HG02840 (cell line): ENCODE data around the gene RIMS3.
"Not testable (repeated sequence)": the region's sequence is repeated elsewhere in the genome, so short reads cannot be mapped to it uniquely, and the experiment has no call there.

Experiments used
- ATAC-seq: cut with Tn5 transposase; IDR thresholded peaks from one replicate; pipeline ENCODE4 v1.9.1; 2021; ENCODE audit warnings: mild to moderate bottlenecking, moderate library complexity, moderate number of reproducible peaks; ENCODE audit not compliant: unreplicated experiment, low FRiP score

Gene RIMS3

DNA sequence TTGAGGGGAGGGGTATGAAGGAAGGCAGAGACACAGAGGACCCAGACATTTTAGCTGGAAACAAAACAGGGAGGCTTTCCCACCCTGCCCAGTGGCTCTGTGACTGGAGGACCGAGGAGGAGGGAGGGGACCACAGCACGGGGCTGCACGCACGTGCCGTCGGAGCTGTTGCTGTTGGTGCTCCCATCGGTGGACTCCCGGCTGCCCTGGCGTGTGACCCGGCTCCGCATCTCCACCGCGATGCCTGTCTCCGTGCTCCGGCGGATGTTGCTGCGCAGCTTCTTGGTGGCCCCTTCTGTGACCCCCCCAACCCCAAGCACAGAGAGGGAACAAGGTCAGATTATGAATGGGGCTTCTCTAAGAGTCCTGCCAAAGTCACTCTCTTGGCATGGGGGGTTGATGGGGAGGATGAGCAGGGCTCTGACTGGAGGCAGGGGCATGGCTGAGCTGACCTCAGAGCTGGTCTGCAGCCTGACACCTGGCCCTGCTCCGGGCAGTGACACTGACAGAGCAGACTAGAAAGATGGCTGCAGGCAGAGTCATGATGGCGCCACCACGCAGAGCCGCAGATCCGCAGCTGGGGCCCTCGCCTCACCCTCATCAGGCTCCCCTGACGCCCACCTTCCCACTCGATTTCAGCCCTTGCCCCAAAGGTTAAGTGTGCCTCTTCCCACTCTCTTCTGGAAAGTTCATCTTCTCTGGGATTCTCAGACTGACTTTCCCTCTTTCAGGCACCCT lies 29.6 kb downstream of the RIMS3 start:
- ATAC-seq = no peak

- ATAC-seq = no peak
These were observed 30.4 kb downstream of the RIMS3 start for GRCh38 chr1:40634901-40635655.

- no peak for ATAC-seq
These were observed 31.5 kb downstream of the RIMS3 start for GRCh38 chr1:40633931-40634376.

GRCh38 chr1:40633523-40633922 lies 32.0 kb downstream of the RIMS3 start:
- no peak for ATAC-seq

DNA sequence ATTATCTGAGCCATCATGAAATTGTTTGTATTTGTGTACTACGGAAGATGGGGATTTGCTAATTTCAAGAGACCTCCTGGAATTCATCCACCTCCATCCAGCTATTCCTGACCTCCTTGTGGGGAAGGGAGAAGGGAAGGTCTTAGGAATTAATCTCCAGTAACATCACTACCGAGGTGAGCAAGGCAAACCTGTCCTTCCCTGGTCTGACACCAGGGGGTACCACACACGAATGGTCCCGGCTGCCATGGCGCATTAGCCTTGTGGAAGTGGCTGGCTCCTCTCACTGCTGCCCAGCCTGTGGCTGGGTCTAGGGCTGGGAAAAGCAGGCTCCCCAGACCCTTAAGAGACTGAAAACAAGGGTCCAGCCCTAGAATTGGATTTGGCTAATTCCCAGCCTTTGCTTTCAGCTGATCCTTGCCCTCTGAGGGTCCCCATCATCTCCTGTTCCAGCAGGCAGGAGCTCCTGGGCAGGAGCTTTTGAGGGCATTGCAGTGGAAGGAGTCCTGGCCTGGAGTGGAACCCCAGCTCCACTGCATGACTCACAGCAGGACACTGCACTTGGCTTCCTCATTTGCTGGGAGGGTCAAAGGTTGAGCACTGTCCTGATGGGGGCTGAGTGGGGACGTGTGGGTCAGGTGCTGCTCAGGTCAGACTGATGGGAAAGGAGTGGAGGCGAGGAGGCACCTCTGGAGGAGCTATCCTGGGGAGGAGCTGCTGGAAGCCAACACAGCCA lies 34.8 kb downstream of the RIMS3 start:
- ATAC-seq = no peak

DNA sequence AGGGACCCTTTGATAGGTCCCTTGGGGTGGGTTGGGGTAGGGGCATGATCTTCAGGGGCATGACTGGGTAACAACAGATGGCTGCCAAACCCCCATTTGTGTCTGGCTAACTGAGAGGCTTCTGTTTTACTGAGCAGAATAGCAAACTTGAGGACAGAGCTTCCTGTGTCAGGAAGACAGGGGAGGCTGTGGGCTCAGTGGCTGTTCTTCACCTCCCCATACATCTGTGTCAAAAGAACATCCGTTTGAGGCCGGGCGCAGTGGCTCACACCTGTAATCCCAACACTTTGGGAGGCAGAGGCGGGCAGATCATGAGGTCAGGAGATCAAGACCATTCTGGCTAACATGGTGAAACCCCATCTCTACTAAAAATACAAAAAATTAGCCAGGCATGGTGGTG lies 35.9 kb downstream of the RIMS3 start:
- ATAC-seq = not testable (repeated sequence)

- ATAC-seq = no peak
These were observed 36.6 kb downstream of the RIMS3 start for GRCh38 chr1:40628903-40629292.

- ATAC-seq = peak; percentile 50
These were observed 37.2 kb downstream of the RIMS3 start for GRCh38 chr1:40627987-40628902.

DNA sequence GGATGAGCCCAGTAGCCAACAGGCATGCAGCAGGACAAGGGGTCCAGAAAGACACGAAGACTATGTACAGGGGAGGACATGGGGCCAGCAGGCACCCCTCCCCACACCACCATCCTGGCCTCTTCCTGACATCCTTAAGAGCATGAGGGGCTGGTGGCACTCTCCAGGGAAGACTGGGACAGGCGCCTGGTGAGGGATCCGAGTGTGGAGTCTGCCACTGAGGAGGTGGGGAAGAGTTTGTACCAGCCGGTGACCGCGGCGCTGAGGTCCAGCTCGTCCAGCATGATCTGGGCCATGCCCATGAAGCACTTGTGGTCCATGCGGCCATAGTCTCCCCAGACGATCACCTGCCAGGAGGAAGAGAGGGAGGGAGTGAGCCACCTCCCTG lies 39.1 kb downstream of the RIMS3 start:
- ATAC-seq = no peak

DNA sequence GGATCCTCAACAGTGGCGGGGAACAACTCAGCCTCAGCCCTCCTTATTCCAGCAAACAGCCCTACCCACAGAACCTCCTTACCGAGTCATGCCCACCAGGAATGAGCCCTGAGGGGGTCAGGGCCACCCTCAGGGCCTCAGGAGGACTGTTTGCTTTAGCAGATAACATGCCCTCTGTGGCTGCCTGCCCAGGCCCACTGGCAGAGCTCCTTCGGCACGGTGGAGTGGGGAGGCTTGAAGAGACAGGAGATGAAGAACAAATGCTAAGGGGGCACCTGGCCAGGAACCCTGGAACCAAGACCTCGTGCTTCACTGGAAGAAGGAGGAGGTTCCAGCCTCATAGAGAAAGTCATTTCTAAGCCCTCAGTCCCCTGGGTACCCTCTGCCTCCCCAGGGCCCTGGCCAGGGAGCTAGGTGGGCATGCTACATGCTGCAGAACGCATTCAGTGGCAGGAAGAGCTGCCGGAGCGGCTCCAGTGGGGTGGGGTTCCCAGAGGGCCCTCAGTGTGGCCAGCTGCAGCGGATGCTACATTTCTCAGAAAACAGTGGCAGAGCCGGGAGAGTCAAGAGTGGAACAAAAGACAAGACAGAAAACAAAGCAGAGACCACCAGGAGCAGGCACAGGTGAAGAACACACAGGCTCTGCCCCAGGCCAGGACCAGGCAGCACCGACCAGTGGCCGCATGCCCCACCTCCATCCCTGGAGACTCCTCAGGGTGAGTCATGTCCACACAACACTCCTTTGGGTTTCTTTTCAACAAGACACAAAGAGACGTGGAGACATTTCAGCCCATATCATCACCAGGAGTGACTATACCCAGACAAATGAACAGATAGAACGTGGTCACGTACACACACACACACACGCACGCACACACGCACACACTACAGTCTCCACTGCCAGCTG lies 39.8 kb downstream of the RIMS3 start:
- ATAC-seq = no peak

DNA sequence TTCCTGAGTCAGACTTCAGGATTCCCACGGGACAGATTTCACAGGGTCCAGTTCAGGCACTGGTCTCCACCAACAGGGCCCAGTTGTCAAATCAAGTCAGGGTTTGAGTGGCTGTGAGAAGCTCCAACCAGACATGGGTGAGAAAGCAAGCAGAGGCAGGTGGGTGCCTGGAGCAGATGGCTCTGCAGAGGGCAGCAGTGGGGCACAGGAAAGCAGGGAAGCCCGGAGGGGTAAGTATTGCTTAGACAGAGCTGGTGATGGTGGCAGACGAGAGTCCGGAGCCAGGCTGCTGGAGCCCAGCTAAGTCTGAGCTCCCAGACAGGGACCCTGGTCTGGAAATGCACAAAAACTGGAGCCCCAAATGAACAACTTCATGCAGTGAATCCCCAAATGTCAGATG lies 40.4 kb downstream of the RIMS3 start:
- no peak for ATAC-seq

DNA sequence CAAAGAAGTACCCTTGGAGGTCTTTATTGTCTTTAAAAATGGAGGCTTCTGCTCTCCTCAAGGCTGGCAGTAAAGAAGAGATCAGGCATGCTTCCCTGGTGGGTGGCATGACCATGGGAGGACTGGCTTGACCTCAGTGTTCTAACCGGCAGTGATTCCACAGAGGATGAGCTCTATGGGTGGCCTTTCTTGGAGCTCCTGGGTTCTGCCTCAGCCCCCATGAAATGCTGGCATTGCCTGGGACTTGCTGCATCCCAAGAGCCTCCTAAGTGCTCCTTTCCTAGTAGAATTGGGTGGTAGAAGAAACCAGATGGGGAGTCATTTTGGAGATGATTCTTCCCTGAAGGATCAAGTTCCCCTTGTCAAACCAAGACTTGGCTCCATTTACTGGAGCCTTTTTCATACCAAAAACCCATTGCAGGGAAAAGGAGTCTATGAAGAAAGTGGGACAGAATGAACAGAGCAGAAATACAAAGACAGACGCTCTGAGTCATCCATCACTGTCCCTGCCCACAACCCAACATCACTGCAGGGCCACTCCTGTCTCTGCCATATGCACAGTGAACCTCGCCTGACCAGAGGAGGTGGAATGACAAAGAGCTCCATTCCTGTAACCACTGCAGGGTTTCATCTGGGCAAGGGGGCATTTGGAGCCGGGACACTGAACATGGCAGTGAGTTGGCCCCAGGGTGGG lies 42.4 kb downstream of the RIMS3 start:
- no peak for ATAC-seq

DNA sequence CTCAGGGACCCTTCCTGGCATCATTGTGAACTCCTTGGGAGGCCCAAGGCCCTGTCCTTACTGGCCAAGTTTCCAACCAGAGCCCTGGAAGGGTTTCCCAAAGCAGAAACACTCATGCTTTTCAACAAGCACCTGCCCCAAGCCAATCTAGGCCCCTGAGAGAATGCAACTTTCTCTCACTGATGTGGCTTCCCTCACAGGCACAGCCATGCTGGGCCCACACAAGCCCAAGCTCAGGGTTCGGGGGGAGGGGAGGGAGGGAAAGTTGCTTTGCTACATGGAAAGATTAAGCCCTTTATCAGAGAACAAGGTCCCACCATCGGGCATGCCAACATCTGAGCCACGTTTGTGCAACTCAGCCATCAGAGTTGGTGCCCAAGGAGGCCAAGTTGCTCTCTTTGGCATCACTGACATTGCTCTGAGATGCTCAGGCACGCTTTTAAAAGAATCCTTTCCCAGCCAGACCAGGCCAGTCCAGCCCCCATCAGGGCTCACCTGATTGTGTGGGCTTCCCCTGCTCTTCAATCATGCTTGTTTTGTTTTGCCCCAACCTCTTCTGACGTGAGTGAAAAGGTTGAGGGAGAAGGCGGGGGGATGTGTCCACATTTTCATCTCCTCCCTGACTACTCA lies 43.5 kb downstream of the RIMS3 start:
- ATAC-seq = no peak

DNA sequence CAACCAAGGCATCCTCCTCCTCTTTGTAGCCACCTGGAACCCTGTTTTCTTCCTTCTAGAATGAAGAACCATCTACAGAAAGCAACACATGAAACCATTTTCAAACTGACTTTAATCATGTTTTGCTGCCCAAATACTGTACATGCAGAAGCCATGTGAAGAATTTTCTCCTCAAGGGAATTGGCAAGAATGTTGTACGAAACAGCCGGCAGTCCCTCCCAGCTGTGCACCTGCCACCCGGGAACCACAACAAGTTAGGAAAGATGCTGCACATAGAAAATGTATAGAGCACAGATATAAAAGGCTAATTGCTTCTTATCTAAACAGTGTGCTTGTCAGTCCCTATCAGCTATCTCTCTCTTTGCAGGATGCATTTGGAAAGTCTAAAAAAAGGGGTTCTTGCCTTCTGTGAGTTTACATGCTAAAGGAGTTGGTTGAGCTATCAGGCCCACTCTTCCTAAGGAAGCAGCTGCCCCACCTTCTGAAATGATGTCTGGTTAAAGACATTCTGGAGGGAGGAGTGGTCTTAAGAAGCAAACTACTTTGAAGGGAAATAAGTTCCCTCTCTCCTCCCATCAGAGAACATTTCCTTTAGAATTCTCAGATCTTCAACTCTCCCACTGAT lies 44.8 kb downstream of the RIMS3 start:
- ATAC-seq = no peak

- no peak for ATAC-seq
These were observed 45.3 kb downstream of the RIMS3 start for GRCh38 chr1:40620150-40620549.

DNA sequence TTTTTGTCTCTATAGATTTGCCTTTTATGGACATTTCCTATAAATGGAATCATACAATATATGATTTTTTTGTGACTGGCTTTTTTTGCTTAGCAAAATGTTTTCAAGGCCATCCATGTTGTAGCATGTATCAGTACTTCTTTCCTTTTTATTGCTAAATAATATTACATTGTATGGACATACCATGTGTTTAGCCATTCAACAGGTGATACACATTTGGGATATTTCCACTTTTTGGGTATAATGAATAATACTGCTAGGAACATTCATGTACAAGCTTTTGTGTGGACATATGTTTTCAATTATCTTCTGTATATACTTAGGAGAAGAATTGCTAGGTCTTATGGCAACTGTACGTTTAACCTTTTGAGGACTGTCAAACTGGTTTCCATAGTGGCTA lies 47.4 kb downstream of the RIMS3 start:
- no peak for ATAC-seq

GRCh38 chr1:40612345-40612831 lies 53.1 kb downstream of the RIMS3 start:
- ATAC-seq = no peak

DNA sequence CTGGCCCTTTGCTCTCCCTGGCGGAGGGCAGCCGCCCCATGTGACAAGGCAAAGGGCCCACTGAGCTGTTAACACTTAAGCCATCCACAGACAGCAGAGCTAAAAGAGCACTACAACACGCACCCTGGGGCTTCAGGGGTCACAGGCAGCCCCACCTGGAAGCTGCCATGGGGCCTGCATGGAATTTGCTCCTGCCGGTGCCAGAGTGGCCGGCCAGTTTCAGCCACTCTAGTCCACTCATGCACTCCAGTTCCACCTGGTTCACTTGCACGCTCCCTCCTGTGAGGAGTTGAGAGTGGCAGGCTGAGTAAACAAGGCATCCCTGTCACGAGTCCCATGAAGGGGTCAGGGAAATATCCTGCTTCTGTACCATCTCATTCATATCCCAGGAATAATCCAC lies 55.3 kb downstream of the RIMS3 start:
- ATAC-seq = no peak
